Lower leg skin (tissue), 3 donors: ENCODE results near the gene RPL3.

Experiments
- CTCF ChIP-seq, 3 donors: fragments of 450-650 bp; IDR thresholded peaks; one replicate each; pipeline ENCODE4 v1.5.1; 2016; ENCODE audit warnings: antibody characterized with exemption in 3 of 3, mild to moderate bottlenecking in 3 of 3, moderate library complexity in 2 of 3
- POLR2A ChIP-seq, 2 donors: fragments of 450-650 bp; IDR thresholded peaks; one replicate each; pipeline ENCODE4 v1.6.1; 2016 to 2017; ENCODE audit warnings: antibody characterized with exemption in 2 of 2, mild to moderate bottlenecking in 1 of 2, moderate library complexity in 1 of 2

GRCh38 chr22:39309881-39310714, 9.3 kb downstream of the RPL3 start:
- no peak for TF ChIP-seq CTCF (IDR thresholded peaks at IDR 0.05)
- TF ChIP-seq POLR2A (IDR thresholded peaks at IDR 0.05), result no peak
